ENCODE data around the gene GRIP2. TPM values are rescaled to one million over a fixed set of nuclear protein-coding genes. Genes with fewer than 3 reads are reported as not detected.

GRIP2 gene
- total RNA-seq, 1 donor from 2014 or later: 3.3 TPM

DNA sequence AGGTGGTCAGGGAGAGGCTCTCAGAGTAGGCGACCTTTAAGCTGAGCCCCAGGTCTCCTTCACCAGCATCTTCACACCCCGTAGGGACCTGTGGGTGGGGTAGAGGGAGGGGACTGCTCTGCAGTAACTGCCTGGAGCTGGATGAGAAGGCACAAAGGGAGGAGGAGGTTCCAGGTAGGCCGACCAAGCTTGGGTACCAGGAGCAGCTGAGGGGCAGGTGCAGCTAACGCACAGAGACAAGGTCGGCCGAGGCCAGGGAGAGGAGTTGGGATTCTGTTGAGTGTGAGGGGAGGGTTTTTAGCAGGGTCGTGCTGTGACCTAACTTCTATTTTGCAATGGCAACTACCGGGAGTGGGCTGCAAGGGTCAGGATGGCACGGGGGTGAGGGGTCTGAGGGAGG, 5.9 kb upstream of the GRIP2 start:
- TF ChIP-seq, protein P1, sequence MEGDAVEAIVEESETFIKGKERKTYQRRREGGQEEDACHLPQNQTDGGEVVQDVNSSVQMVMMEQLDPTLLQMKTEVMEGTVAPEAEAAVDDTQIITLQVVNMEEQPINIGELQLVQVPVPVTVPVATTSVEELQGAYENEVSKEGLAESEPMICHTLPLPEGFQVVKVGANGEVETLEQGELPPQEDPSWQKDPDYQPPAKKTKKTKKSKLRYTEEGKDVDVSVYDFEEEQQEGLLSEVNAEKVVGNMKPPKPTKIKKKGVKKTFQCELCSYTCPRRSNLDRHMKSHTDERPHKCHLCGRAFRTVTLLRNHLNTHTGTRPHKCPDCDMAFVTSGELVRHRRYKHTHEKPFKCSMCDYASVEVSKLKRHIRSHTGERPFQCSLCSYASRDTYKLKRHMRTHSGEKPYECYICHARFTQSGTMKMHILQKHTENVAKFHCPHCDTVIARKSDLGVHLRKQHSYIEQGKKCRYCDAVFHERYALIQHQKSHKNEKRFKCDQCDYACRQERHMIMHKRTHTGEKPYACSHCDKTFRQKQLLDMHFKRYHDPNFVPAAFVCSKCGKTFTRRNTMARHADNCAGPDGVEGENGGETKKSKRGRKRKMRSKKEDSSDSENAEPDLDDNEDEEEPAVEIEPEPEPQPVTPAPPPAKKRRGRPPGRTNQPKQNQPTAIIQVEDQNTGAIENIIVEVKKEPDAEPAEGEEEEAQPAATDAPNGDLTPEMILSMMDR (IDR thresholded peaks at IDR 0.05; ENCODE audit: insufficient read depth, low read depth, low read length): no peak
- TF ChIP-seq EZH2 (IDR thresholded peaks at IDR 0.05; ENCODE audit: insufficient read depth, low read length): no peak
- Histone ChIP-seq H3K4me1 (ENCODE audit: insufficient read depth, low read length) (peaks cover 7% of the 10 kb centered on the region), H2AFZ (ENCODE audit: low read depth, low read length) (no peak overlapping the region), H4K20me1 (ENCODE audit: insufficient read depth, low read length) (no peaks in the 10 kb centered on the region), H3K9me3 (ENCODE audit: insufficient read depth, low read depth, low read length) (no peaks in the 10 kb centered on the region), H3K27ac (ENCODE audit: low read depth, low read length) (no peak overlapping the region), H3K27me3 (ENCODE audit: insufficient read depth, low read length) (peaks cover 21% of the 10 kb centered on the region), H3K4me3 (ENCODE audit: insufficient read depth, low read depth, low read length) (no peak overlapping the region), H3K79me2 (ENCODE audit: insufficient read depth, low read length) (no peaks in the 10 kb centered on the region), H3K4me2 (ENCODE audit: low read length) (no peak overlapping the region), H3K9ac (ENCODE audit: low read length) (no peak overlapping the region), H3K36me3 (ENCODE audit: insufficient read depth, low read length) (no peaks in the 10 kb centered on the region)
- no peak overlapping the region for H3K27ac Mint-ChIP-seq (ENCODE audit: unreplicated experiment)
- no peaks in the 10 kb centered on the region for H3K9me3 Mint-ChIP-seq (ENCODE audit: unreplicated experiment)
- peaks cover under 1% of the 10 kb centered on the region for H3K4me1 Mint-ChIP-seq (ENCODE audit: low read depth, unreplicated experiment)
- DNase-seq (ENCODE audit: low read depth): no peak
- FAIRE-seq: no peak
- no peak overlapping the region for H3K4me3 Mint-ChIP-seq (ENCODE audit: unreplicated experiment)
- H3K27me3 Mint-ChIP-seq (ENCODE audit: low read depth, unreplicated experiment): peaks cover 77% of the 10 kb centered on the region
- H3K36me3 Mint-ChIP-seq (ENCODE audit: low read depth, unreplicated experiment): no peaks in the 10 kb centered on the region

DNA sequence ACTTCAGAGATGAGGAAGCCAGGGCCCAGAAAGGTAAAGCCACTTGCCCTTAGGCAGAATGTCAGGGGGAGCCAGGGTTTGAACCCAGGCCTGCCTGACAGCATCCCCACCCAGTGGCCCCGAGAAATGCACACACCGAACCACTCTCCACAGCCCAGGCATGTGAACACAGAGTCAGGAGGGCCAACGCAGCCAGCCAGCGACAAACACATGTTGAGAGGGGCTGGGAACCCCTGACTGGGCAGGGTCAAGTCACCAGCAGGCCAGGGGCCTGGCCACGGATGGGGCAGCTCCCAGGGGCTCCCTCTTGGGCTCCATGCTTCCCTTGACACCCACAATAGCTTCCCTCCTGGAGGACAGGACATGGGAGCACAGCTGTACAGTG, 5.1 kb upstream of the GRIP2 start:
- no peak for FAIRE-seq
- H3K27ac Mint-ChIP-seq (ENCODE audit: unreplicated experiment): no peak overlapping the region
- H2AFZ ChIP-seq (ENCODE audit: low read depth, low read length): no peak overlapping the region

More for the DNA sequence above, 5.1 kb upstream of the GRIP2 start:
- H3K79me2 ChIP-seq (ENCODE audit: insufficient read depth, low read length): no peaks in the 10 kb centered on the region
- no peaks in the 10 kb centered on the region for H4K20me1 ChIP-seq (ENCODE audit: insufficient read depth, low read length)
- no peaks in the 10 kb centered on the region for H3K36me3 ChIP-seq (ENCODE audit: insufficient read depth, low read length)
- no peak for DNase-seq (ENCODE audit: low read depth)
- H3K9me3 ChIP-seq (ENCODE audit: insufficient read depth, low read depth, low read length): no peaks in the 10 kb centered on the region
- H3K4me3 Mint-ChIP-seq (ENCODE audit: unreplicated experiment): no peak overlapping the region
- no peak overlapping the region for H3K27ac ChIP-seq (ENCODE audit: low read depth, low read length)
- H3K4me2 ChIP-seq (ENCODE audit: low read length): no peak overlapping the region
- no peak for TF ChIP-seq EZH2 (IDR thresholded peaks at IDR 0.05; ENCODE audit: insufficient read depth, low read length)
- TF ChIP-seq, protein P1 (IDR thresholded peaks at IDR 0.05; ENCODE audit: insufficient read depth, low read depth, low read length): no peak
- no peaks in the 10 kb centered on the region for H3K4me1 Mint-ChIP-seq (ENCODE audit: low read depth, unreplicated experiment)
- H3K27me3 ChIP-seq (ENCODE audit: insufficient read depth, low read length): peaks cover 24% of the 10 kb centered on the region
- no peak overlapping the region for H3K9ac ChIP-seq (ENCODE audit: low read length)
- H3K4me3 ChIP-seq (ENCODE audit: insufficient read depth, low read depth, low read length): no peak overlapping the region
- H3K27me3 Mint-ChIP-seq (ENCODE audit: low read depth, unreplicated experiment): peaks cover 71% of the 10 kb centered on the region
- no peaks in the 10 kb centered on the region for H3K9me3 Mint-ChIP-seq (ENCODE audit: unreplicated experiment)
- H3K36me3 Mint-ChIP-seq (ENCODE audit: low read depth, unreplicated experiment): no peaks in the 10 kb centered on the region
- H3K4me1 ChIP-seq (ENCODE audit: insufficient read depth, low read length): peaks cover 3% of the 10 kb centered on the region

Measured in astrocyte (in vitro differentiated cells and primary cell).